ENCODE results near the gene ASPSCR1. TPM values are rescaled to one million over a fixed set of nuclear protein-coding genes. Genes with fewer than 3 reads are reported as not detected.
A peak's percentile ranks its signal among the peaks of the same experiment; 100 is the strongest.
"Not testable (repeated sequence)": the region's sequence is repeated elsewhere in the genome, so short reads cannot be mapped to it uniquely, and the experiment has no call there.

The ASPSCR1 gene
- total RNA-seq, 2 experiments from 2014 or later = 33.6 to 34.8 TPM

DNA sequence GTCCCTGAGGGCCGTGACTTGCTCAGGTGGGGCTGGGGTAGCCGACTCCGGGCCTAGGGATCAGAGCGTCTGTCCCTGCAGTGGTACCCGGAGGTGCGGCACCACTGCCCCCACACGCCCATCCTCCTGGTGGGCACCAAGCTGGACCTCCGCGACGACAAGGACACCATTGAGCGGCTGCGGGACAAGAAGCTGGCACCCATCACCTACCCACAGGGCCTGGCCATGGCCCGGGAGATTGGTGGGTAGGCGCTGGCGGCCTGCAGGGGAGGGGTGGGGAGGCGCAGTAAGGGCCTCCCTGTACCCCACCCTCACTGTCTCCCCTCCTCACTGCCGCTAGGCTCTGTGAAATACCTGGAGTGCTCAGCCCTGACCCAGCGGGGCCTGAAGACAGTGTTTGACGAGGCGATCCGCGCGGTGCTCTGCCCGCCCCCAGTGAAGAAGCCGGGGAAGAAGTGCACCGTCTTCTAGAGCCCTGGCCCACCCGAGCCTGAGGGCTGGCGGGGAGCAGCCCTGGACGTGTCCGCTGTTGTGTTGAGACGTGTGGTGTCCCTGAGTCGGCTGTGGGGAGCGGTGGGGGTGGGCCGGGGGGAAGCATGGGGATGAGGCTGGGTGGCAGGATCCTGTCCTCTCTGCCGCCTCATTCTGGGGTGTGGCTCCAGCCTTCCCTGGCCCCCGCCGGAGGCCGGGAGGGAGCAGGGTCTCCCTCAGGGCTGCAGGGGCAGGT, 56.1 kb downstream of the ASPSCR1 start:
- Mint-ChIP-seq H3K27ac (no peak overlapping the region), H3K36me3 (ENCODE audit: low read depth) (peaks cover 5% of the 10 kb centered on the region), H3K4me3 (no peak overlapping the region), H3K9me3 (no peaks in the 10 kb centered on the region), H3K4me1 (ENCODE audit: low read depth) (peaks cover 20% of the 10 kb centered on the region), H3K27me3 (ENCODE audit: low read depth) (no peaks in the 10 kb centered on the region)
- DNase-seq = no peak
- CTCF ChIA-PET = interaction anchor here (1.5 to 2.3 kb wide), 2 partner anchors 10 to 120 kb away, joined by 4 to 6 read pairs; partner anchors contain the start of genes CENPX and LRRC45
- intact Hi-C loops (cut with micrococcal nuclease) = loop anchor here (10.0 kb wide), 1 partner anchor 321 kb away; the partner anchor contains the start of gene TEX19

DNA sequence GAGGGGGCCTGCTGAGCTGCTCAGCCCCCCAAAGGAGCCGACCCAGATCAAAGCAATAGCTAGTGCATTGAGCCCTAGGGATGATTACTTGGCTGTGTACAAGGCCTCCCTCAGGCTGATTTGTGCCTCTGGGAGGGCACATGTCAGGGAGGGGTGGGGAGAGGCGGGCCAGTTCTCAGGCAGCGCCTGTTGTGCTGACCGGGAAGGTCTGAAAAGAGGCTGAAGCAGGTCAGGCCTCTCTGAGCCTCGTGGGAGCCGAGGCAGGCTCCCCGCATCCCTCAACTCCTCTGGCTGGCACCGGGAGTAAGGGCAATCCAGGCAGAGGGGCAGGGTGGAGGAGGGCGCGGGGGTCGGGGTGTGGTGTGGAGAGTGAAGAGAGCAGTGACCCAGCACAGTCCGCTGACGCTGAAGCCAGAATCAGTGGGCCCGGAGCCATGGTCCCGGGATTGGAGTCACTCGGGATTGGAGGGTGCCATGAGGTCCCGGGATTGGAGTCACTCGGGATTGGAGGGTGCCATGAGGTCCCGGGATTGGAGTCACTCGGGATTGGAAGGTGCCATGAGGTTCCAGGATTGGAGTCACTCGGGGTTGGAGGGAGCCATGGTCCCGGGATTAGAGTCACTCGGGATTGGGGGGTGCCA, 57.1 kb downstream of the ASPSCR1 start:
- peaks cover 25% of the 10 kb centered on the region for H3K4me1 Mint-ChIP-seq (ENCODE audit: low read depth)
- CTCF ChIA-PET = interaction anchor here (2.1 to 2.3 kb wide), 2 partner anchors 75 to 120 kb away, joined by 6 to 7 read pairs; no protein-coding TSS in a partner anchor

DNA sequence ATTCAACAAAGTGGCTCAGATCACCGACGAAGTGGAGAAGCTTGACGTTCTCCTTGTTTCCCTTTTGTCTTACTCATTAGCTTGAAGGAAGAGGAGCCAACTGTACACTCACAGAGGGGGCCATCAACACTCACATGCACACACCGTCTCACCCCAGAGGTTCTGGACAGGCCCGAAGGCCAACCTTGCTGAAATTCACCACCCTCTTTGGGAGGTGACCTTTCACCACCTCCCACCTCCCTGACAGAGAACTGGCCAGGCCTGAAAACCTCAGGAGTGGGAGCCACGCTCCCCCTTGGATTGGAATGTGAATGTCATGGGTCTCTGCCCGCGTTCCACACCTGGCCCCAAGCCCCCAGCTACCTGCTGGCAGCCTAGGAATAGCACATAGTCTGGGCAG, 58.1 kb downstream of the ASPSCR1 start:
- no peaks in the 10 kb centered on the region for H3K9me3 Mint-ChIP-seq
- H3K27ac Mint-ChIP-seq = no peak overlapping the region
- H3K4me3 Mint-ChIP-seq = peak overlapping the region; percentile 85
- intact Hi-C loops (cut with micrococcal nuclease) = loop anchor here (10.0 kb wide), 1 partner anchor 319 kb away; the partner anchor contains the start of gene TEX19
- H3K36me3 Mint-ChIP-seq (ENCODE audit: low read depth) = peaks cover 2% of the 10 kb centered on the region
- DNase-seq = no peak
- H3K4me1 Mint-ChIP-seq (ENCODE audit: low read depth) = peaks cover 22% of the 10 kb centered on the region
- H3K27me3 Mint-ChIP-seq (ENCODE audit: low read depth) = no peaks in the 10 kb centered on the region
- CTCF ChIA-PET = interaction anchor here (2.1 kb wide), 1 partner anchor 76 kb away, joined by 7 read pairs; no protein-coding TSS in a partner anchor

More for the DNA sequence above, 57.1 kb downstream of the ASPSCR1 start:
- no peak overlapping the region for H3K4me3 Mint-ChIP-seq
- H3K27me3 Mint-ChIP-seq (ENCODE audit: low read depth) = no peaks in the 10 kb centered on the region
- H3K9me3 Mint-ChIP-seq = no peaks in the 10 kb centered on the region
- intact Hi-C loops (cut with micrococcal nuclease) = loop anchor here (10.0 kb wide), 1 partner anchor 320 kb away; the partner anchor contains the start of gene TEX19
- no peak overlapping the region for H3K27ac Mint-ChIP-seq
- DNase-seq = no peak
- peaks cover 5% of the 10 kb centered on the region for H3K36me3 Mint-ChIP-seq (ENCODE audit: low read depth)

DNA sequence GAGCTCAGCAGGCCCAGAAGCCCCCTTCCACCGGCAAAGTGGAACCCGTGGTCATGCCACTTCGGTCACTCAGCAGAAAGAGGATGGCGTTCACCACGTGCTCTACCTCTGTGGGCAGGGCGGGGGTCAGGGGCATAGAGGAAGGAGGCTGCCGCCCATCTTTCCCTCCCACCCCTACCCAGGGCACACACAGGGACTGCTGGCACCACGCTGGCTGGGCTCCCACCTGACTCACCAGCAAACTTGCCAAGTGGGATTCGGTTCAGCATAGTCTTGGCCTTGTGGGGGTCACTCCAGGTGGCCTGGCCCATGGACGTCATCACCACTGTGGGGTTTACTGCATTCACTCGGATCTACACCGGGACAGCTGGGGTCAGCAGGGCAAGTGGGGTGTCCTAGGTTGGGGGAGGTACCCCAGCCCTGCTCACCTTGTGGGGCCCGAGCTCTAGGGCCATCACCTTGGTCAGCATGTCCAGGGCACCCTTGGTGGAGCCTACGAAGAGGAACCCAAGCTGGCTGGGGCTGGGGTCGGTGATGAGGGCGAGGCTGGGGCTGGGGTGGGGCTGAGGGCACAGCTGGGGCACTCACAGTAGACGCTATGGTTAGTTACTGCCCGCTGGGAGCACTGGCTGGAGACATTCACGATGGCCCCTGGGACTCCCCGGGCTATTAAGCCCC, 58.7 kb downstream of the ASPSCR1 start:
- H3K27me3 Mint-ChIP-seq (ENCODE audit: low read depth) = no peaks in the 10 kb centered on the region
- no peak for DNase-seq
- peaks cover 22% of the 10 kb centered on the region for H3K4me1 Mint-ChIP-seq (ENCODE audit: low read depth)
- no peak overlapping the region for H3K27ac Mint-ChIP-seq
- CTCF ChIA-PET = interaction anchor here (1.6 to 2.1 kb wide), 2 partner anchors 14 to 77 kb away, joined by 3 to 7 read pairs; no protein-coding TSS in a partner anchor
- peak overlapping the region; percentile 85 for H3K4me3 Mint-ChIP-seq
- peaks cover 2% of the 10 kb centered on the region for H3K36me3 Mint-ChIP-seq (ENCODE audit: low read depth)
- no peaks in the 10 kb centered on the region for H3K9me3 Mint-ChIP-seq
- intact Hi-C loops (cut with micrococcal nuclease) = loop anchor here (10.0 kb wide), 1 partner anchor 319 kb away; the partner anchor contains the start of gene TEX19

DNA sequence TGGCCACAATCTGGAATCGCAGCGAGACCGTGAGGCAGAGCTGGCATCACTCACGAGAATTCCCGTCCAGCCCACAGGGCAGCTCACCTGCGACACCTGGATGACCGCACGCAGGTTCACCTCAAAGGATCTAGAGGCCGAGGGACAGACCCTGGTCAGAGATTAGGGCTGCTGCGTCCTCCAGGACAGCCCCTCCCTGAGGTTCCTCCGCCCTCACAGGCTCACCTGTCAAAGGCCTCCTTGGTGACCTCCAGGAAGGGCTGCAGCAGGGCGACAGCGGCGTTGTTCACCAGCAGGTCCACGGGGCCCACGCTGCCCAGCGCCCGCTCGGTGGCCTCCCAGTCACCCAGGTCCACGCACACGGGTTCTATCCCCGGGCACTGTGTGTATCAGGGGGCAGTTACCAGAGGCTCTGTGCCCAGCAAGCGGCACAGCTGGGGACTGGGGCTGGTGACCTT, 59.2 kb downstream of the ASPSCR1 start:
- intact Hi-C loops (cut with micrococcal nuclease) = loop anchor here (1.0 to 10.0 kb wide), 3 partner anchors 13 to 318 kb away; partner anchors contain the start of genes FASN, LRRC45 and TEX19
- H3K9me3 Mint-ChIP-seq = no peaks in the 10 kb centered on the region
- CTCF ChIA-PET = interaction anchor here (1.6 kb wide), 1 partner anchor 15 kb away, joined by 3 read pairs; no protein-coding TSS in a partner anchor
- H3K36me3 Mint-ChIP-seq (ENCODE audit: low read depth) = peaks cover 2% of the 10 kb centered on the region
- peaks cover 22% of the 10 kb centered on the region for H3K4me1 Mint-ChIP-seq (ENCODE audit: low read depth)
- H3K27me3 Mint-ChIP-seq (ENCODE audit: low read depth) = no peaks in the 10 kb centered on the region
- H3K4me3 Mint-ChIP-seq = peak overlapping the region; percentile 85
- no peak overlapping the region for H3K27ac Mint-ChIP-seq
- no peak for DNase-seq

DNA sequence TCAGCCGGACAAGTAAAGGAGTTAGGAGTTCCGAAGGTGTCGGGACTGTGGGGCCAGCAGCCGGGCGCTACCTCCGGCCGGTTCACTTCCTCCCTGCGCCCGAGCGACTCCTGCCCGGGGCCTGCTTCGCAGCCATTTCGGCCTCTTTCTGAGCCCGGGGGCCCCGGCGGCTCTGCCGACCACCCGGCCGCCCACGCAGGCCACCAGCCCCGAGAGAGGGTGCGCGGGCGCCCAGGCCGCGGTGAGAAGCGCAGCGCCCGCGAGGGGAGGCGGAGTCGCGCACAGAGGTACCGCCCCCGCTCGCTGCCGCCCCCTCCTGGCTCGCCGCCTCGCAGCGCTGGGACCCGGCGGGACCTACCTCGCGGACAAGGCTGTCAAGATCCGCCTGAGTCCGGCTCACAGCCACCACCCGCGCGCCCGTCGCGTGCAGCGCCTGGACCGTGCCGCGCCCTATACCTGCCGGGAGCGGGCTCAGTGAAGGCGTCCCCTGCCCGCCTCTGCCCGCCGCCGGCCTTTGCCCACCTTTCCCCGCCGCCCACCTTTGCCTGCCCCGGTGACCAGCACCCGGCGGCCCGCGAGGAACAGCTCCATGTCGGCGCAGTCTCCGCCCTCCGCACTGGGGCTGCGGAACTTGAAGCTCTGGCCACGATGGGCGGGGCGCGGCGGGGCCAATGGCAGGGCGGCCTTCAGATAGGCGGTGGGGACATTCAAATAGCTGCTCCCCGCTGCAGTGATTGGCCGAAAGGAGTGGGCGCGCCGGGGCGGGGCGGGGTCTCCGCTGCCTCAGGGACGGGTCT, 59.9 kb downstream of the ASPSCR1 start, which contains the start of gene DCXR:
Gene DCXR, minus strand, starts transcription at position 606 of the 797 bp plus-strand sequence. Its CDS starts 15 bp downstream, at position 591.
- H3K27me3 Mint-ChIP-seq (ENCODE audit: low read depth) = no peaks in the 10 kb centered on the region
- peak within 1 kb of the TSS; percentile 85 for H3K4me3 Mint-ChIP-seq
- H3K36me3 Mint-ChIP-seq (ENCODE audit: low read depth) = peaks cover 2% of the 10 kb centered on the region
- CTCF ChIA-PET = interaction anchor here (0.6 to 1.6 kb wide), 14 partner anchors 9 to 448 kb away, joined by 3 to 6 read pairs (median 4); partner anchors contain the start of genes CENPX and LRRC45
- intact Hi-C loops (cut with micrococcal nuclease) = loop anchor here (1.0 to 10.0 kb wide), 3 partner anchors 14 to 318 kb away; partner anchors contain the start of genes FASN, LRRC45 and TEX19
- peaks cover 22% of the 10 kb centered on the region for H3K4me1 Mint-ChIP-seq (ENCODE audit: low read depth)
- H3K9me3 Mint-ChIP-seq = no peaks in the 10 kb centered on the region
- H3K27ac Mint-ChIP-seq = peak within 1 kb of the TSS; percentile 82
- DNase-seq = peak; percentile 96

DNA sequence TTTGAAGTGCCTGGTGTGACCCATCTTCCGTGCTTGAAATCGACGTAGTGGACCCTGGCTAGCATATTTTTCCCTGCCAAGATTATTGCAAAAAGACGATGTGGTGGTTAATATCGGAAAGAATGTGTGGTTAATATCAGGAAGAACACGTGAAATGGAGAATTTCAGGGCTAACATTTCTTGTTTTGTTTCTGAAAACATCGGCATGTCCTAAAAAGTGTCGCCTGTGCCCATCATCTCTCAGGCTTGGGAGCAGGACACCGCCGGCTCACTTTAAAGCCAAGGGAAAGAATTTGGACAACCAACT, 60.4 kb downstream of the ASPSCR1 start:
- CTCF ChIA-PET = interaction anchor here (0.6 to 1.6 kb wide), 14 partner anchors 9 to 448 kb away, joined by 3 to 6 read pairs (median 4); partner anchors contain the start of genes CENPX and LRRC45
- Mint-ChIP-seq H3K27me3 (ENCODE audit: low read depth) (no peaks in the 10 kb centered on the region), H3K4me1 (ENCODE audit: low read depth) (peaks cover 22% of the 10 kb centered on the region), H3K27ac (peak overlapping the region; percentile 82), H3K36me3 (ENCODE audit: low read depth) (peaks cover 2% of the 10 kb centered on the region), H3K4me3 (peak overlapping the region; percentile 85), H3K9me3 (no peaks in the 10 kb centered on the region)
- intact Hi-C loops (cut with micrococcal nuclease) = loop anchor here (1.0 to 10.0 kb wide), 3 partner anchors 15 to 317 kb away; partner anchors contain the start of genes FASN, LRRC45 and TEX19
- DNase-seq = no peak

DNA sequence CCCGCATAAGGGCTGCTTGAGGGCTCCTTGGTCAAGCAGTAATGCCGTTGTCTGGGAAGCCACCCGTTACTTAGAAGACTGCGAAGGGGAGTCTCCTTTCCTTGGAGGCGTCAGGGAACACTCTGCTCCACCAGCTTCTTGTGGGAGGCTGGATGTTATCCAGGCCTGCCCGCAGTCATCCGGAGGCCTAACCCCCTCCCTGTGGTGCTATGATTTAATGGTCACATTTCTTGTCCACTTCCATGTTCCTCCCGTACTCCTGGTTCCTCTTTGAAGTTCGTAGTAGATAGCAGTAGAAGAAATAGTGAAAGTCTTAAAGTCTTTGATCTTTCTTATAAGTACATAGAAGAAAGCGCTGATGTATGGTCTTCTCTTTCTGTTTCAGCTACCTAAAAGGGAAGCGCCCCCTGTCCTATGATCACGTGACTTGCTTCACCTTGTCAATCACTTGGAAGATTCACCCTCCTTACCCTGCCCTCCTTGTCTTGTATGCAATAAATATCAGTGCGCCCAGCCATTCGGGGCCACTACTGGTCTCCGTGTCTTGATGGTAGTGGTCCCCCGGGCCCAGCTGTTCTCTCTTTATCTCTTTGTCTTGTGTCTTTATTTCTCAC, 61.5 kb downstream of the ASPSCR1 start:
- not testable (repeated sequence) for H3K36me3 Mint-ChIP-seq (ENCODE audit: low read depth)

DNA sequence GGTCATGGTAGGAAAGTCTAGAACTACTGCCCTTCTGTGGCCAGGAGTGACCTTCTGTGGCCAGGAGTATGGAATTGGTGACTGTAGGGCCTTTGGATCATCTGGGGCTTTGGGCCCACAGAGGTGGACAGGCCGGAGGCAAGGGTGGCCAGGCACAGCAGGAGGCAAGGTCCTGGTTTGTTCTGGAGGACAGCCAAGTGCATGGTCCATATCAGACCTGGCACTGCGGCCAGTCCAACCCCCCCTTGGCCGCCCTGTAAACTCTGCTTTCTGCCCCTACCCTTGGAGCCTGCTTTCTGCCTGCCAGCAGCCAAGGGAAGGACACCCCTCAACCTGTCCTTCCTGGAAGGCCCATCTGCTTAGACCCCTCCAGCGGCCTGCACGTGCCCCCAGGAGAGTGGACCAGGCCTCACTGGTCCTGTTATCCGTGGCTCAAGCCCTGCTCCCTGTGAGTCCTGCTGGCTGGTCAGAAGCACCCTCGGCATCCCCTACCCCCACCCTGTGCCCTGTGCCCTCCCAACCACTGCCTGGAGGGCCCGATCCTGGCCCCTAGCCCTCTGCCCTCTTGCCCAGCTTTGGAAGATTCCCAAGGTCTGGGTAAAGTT, 62.4 kb downstream of the ASPSCR1 start:
- Mint-ChIP-seq H3K36me3 (ENCODE audit: low read depth) (peaks cover 2% of the 10 kb centered on the region), H3K27ac (no peak overlapping the region), H3K27me3 (ENCODE audit: low read depth) (no peaks in the 10 kb centered on the region), H3K9me3 (no peaks in the 10 kb centered on the region), H3K4me1 (ENCODE audit: low read depth) (peaks cover 22% of the 10 kb centered on the region), H3K4me3 (no peak overlapping the region)
- no peak for DNase-seq
- intact Hi-C loops (cut with micrococcal nuclease) = loop anchor here (10.0 kb wide), 1 partner anchor 315 kb away; the partner anchor contains the start of gene TEX19
- CTCF ChIA-PET = interaction anchor here (2.0 kb wide), 1 partner anchor 9 kb away, joined by 7 read pairs; the partner anchor contains the start of gene RAC3

More for the DNA sequence above, 61.5 kb downstream of the ASPSCR1 start:
- H3K27me3 Mint-ChIP-seq (ENCODE audit: low read depth); H3K9me3 Mint-ChIP-seq; CTCF ChIA-PET; DNase-seq; H3K4me3 Mint-ChIP-seq; H3K27ac Mint-ChIP-seq: not testable (repeated sequence)
- H3K4me1 Mint-ChIP-seq (ENCODE audit: low read depth) = peaks cover 22% of the 10 kb centered on the region
- intact Hi-C loops (cut with micrococcal nuclease) = loop anchor here (10.0 kb wide), 1 partner anchor 316 kb away; the partner anchor contains the start of gene TEX19

DNA sequence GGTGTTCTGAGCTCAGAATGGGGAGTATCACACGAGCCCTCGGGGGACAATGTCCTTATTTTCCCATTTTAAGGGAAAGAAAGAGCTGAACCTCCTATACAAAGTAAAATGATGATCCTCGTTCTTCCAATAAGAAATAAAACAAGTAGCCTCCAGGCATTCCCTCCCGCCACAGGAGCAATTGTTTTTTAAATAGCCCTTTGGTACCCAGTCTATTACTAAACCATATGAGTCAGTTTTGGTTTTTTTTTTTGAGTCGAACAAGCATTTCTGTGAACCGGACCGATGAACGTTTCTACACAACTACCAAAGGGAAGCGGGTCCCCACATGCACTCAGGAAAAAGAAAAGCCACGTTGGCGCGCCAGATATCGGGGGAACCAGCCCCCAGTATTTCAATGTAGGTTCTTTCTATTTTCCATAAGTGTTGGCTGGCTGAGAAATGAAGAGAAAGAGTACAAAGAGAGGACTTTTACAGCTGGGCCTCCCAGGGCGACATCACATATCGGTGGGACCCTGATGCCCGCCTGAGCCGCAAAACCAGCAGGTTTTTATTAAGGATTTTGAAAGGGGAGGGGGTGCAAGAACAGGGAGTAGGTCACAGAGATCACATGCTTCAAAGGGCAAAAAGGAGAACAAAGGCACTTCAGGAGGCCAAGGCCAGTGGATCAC, 63.9 kb downstream of the ASPSCR1 start:
- CTCF ChIA-PET = interaction anchor here (2.0 kb wide), 1 partner anchor 11 kb away, joined by 7 read pairs; the partner anchor contains the start of gene RAC3
- Mint-ChIP-seq H3K36me3 (ENCODE audit: low read depth) (no peaks in the 10 kb centered on the region), H3K4me1 (ENCODE audit: low read depth) (peaks cover 14% of the 10 kb centered on the region), H3K27ac (no peak overlapping the region), H3K4me3 (no peak overlapping the region), H3K27me3 (ENCODE audit: low read depth) (no peaks in the 10 kb centered on the region), H3K9me3 (no peaks in the 10 kb centered on the region)
- DNase-seq = no peak
- intact Hi-C loops (cut with micrococcal nuclease) = no loop called here

Measured in activated naive CD4-positive, alpha-beta T cell treated with anti-CD3 and anti-CD28 coated beads for 36 hours (primary cell).